OCI-M2 (cell line): ENCODE measurements around the gene TBC1D3C.
"Not testable (repeated sequence)": the region's sequence is repeated elsewhere in the genome, so short reads cannot be mapped to it uniquely, and the experiment has no call there.

ENCODE experiments used
- DNase-seq: peaks from one replicate; lab custom pipeline; 2025; ENCODE audit not compliant: unreplicated experiment; lab: John Stamatoyannopoulos, UW

TBC1D3C gene

DNA sequence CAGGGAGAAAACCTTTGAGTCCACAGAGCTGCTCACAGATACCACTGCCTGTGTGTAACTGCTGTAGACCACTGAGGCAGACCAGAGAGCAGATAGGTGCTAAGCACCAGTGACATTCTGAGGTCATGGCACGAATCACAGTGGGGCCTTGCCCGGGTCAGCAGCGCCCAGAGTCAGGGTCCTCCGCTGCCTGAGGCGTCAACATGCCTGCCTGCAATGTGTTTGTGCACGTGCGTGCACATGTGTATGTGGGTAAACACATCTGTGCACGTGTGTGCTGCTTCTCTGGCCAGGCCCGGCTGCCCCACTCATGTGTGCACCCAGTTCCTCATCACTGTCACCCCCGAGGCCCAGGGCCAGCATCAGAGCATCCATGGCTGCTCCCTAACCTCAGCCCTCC lies at the start of gene TBC1D3C:
TSS of gene TBC1D3C (minus strand) at position 101 of the 400 bp plus-strand sequence. CDS start 1,568 bp downstream, outside the sequence.
- not testable (repeated sequence) for DNase-seq

DNA sequence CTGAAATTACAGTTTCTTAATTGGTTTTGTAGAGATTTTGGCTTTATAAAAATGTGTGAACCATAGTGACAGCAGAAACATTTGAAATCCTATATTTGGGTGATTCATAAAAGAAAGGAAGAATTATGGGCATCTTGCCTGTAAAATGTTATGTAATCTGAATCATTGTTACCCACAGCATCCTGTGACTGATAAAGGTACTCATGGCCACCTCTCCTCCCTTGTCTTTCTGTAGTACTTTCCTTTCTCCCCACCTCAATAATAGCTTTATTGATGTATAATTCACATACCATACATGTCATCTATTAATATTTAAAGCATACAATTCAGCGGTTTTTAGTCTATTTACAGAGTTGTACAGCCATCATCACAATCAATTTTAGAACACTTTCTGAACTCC lies 30.8 kb upstream of the TBC1D3C start:
- not testable (repeated sequence) for DNase-seq

DNA sequence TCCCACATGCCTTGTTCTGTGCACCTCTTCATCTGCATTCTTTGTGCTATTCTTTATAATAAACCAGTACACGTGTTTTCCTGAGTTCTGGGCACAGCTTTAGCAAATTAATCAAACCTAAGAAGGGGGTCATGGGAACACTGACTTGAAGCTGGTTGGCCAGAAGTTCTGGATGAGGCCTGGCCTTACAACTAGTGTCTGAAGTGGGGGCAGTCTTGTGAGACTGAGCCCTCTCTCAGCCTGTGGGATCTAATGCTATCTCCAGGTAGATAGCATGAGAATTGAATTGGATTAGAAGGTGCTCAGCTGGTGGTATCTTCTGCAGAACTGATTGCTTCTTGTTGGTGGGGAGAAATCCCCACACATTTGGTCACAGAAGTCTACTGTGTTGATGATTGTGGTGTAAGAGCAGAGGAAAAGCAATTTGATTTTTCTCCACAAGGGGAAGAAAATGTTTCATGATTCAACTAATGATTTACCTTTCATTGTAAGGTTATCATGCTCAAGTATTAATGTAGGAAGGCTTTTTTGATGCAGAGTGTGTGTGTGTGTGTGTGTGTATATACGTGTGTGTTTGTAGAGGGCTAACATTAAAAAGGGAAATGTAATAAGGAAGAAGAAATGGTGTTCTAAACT lies 25.7 kb upstream of the TBC1D3C start:
- not testable (repeated sequence) for DNase-seq

DNA sequence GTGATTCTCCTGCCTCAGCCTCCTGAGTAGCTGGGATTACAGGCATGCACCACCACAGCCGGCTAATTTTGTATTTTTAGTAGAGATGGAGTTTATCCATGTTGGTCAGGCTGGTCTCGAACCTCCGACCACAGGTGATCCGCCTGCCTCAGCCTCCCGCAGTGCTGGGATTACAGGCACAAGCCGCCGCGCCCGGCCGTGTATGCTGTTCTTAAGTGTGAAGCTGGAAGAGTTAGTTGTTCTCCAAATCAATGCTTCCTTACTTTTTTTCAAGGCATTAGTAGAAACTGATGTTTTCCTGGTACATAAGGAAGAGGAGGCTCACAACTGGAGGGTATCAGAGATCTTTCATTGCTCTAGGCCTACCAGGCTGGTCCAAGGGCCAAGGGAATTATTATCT lies 19.7 kb upstream of the TBC1D3C start:
- not testable (repeated sequence) for DNase-seq

DNA sequence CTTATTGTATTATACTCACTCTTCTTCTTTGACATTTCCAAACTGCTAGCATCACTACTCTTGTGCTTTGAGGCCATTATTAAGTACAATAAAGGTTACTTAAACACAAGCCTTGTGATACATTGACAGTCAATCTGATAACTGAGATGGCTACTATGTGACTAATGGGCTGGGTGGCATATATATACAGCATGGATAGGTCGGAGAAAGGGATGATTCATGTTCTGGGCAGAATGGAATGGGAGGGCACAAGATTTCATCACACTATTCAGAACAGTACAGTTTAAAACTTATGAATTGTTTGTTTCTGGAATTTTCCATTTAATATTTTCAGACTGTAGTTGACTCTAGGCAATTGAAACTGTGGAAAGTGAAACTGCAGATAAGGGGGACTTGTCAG lies 18.9 kb upstream of the TBC1D3C start:
- DNase-seq, result not testable (repeated sequence)
